ENCODE data around the gene KLHL7.
"Not testable (repeated sequence)": the region's sequence is repeated elsewhere in the genome, so short reads cannot be mapped to it uniquely, and the experiment has no call there.

DNA sequence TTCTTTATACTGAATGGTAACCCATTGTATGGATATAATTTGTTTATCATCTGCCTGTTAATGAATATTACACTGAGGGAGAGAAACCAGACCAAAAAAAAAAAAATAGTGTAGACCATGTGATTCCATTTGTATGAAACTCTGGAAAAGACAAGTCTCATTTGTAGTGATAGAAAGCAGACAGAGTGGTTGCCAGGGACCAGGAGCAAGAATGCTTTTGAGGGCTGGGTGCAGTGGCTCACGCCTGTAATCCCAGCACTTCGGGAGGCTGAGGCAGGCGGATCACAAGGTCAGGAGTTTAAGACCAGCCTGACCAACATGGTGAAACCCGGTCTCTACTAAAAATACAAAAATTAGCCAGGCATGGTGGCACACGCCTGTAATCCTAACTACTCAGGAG, 92.2 kb downstream of the KLHL7 start:
- TF ChIP-seq SIN3A (IDR thresholded peaks at IDR 0.05; ENCODE audit: borderline replicate concordance, insufficient read depth, low read depth, low read length); CTCF (IDR thresholded peaks at IDR 0.05); POLR2AphosphoS5 (IDR thresholded peaks at IDR 0.05; ENCODE audit: low read depth, low read length); REST (IDR thresholded peaks at IDR 0.05; ENCODE audit: insufficient read depth in 1 of 2, low read depth in 2 of 2, low read length in 1 of 2); TCF7L2 (IDR thresholded peaks at IDR 0.05; ENCODE audit: low read depth, low read length): not testable (repeated sequence)
